ENCODE data around the gene FADS2. TPM values are rescaled to one million over a fixed set of nuclear protein-coding genes. Genes with fewer than 3 reads are reported as not detected.

Gene FADS2
- total RNA-seq, 2 experiments from 2014 or later, result 0.95 to 2.8 TPM

DNA sequence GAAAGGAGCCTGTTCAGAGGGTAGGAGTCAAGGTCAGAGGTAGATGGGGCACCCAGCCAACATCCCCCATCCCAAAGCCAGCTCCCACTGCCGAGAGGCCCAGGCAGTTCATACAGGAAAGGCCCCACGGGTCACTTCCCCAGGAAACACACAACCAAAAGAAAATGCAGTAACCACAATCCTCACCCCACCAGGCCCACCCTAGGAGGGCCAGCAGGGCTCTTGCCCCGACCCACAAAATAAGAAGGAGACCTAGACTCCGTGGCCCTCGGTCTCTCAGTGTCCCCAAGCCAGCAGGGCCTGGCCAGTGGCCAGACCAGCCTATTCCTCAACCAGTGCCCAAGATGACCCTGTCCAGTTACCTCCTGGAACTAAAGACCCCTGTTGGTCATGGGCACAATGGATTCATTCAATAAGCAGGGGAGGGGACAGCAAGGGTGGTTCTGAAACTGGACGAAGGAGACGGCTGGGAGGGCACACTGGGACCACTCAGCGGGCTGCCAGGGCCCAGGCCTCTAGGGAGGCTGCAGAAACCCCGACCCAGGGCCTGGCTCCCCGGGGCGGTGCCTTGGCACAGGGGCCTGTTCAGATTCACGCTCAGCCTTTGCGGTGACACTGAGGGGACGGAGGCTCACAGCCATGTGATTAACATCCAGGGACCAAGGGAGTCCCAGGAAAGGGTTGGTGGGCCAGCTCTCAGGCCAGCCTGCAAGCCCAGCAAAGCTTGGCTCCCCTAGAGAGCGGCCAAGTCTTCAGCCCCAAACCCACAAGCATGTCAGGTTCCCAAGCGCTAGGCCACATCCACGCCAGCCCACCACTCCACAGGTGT is 83.8 kb downstream of the FADS2 start:
- no peak overlapping the region for H2AFZ ChIP-seq (ENCODE audit: low read length)
- TF ChIP-seq CTCF (conservative IDR thresholded peaks at IDR 0.05; ENCODE audit: low read length) (no peak), EZH2phosphoT487 (IDR thresholded peaks at IDR 0.05; ENCODE audit: borderline replicate concordance, low read depth, low read length) (no peak)
- no peak for DNase-seq (ENCODE audit: low spot score)
- H3K9me2 ChIP-seq (ENCODE audit: insufficient read depth, low read length), result no peaks in the 10 kb centered on the region
- H4K20me1 ChIP-seq (ENCODE audit: insufficient read depth, low read length), result no peaks in the 10 kb centered on the region
- no peaks in the 10 kb centered on the region for H3K36me3 ChIP-seq (ENCODE audit: insufficient read depth, low read length)
- no peaks in the 10 kb centered on the region for H3K4me1 ChIP-seq (ENCODE audit: insufficient read depth, low read length, poor library complexity, severe bottlenecking)
- no peak overlapping the region for H3K4me3 ChIP-seq (ENCODE audit: low read depth, low read length, poor library complexity, severe bottlenecking)
- no TSS peak for BruUV-seq (replicated peaks)
- no peaks in the 10 kb centered on the region for H3K9me3 ChIP-seq (ENCODE audit: low read length)
- ChIA-PET CTCF (ENCODE audit: unreplicated experiment) (no interaction called here), POLR2A (no interaction called here)
- intact Hi-C loops (cut with micrococcal nuclease; ENCODE audit: unreplicated experiment), result no loop called here
- no peak overlapping the region for H3K27ac ChIP-seq (ENCODE audit: low read depth, low read length, poor library complexity, severe bottlenecking)
- no peaks in the 10 kb centered on the region for H3K79me2 ChIP-seq (ENCODE audit: insufficient read depth, low read depth, low read length)
- no peak overlapping the region for H3K4me2 ChIP-seq (ENCODE audit: low read length)

GRCh38 chr11:61912530-61912898 is 84.4 kb downstream of the FADS2 start:
- intact Hi-C loops (cut with micrococcal nuclease; ENCODE audit: unreplicated experiment), result no loop called here
- no peak for DNase-seq (ENCODE audit: low spot score)
- CTCF ChIA-PET (ENCODE audit: unreplicated experiment), result no interaction called here

More at GRCh38 chr11:61912530-61912898, 84.4 kb downstream of the FADS2 start:
- Histone ChIP-seq H4K20me1 (ENCODE audit: insufficient read depth, low read length) (no peaks in the 10 kb centered on the region), H3K79me2 (ENCODE audit: insufficient read depth, low read depth, low read length) (no peaks in the 10 kb centered on the region), H3K9me2 (ENCODE audit: insufficient read depth, low read length) (no peaks in the 10 kb centered on the region), H3K9me3 (ENCODE audit: low read length) (no peaks in the 10 kb centered on the region), H2AFZ (ENCODE audit: low read length) (no peak overlapping the region), H3K4me3 (ENCODE audit: low read depth, low read length, poor library complexity, severe bottlenecking) (no peak overlapping the region), H3K36me3 (ENCODE audit: insufficient read depth, low read length) (no peaks in the 10 kb centered on the region), H3K27ac (ENCODE audit: low read depth, low read length, poor library complexity, severe bottlenecking) (no peak overlapping the region), H3K4me1 (ENCODE audit: insufficient read depth, low read length, poor library complexity, severe bottlenecking) (no peaks in the 10 kb centered on the region), H3K4me2 (ENCODE audit: low read length) (no peak overlapping the region)
- no peak for TF ChIP-seq EZH2phosphoT487 (IDR thresholded peaks at IDR 0.05; ENCODE audit: borderline replicate concordance, low read depth, low read length)
- no peak for TF ChIP-seq CTCF (conservative IDR thresholded peaks at IDR 0.05; ENCODE audit: low read length)
- no TSS peak for BruUV-seq (replicated peaks)
- POLR2A ChIA-PET, result no interaction called here

Measured in OCI-LY7 (cell line).